HG03469 (cell line): Measurements from ENCODE around the gene DNAH14.
"Not testable (repeated sequence)": the region's sequence is repeated elsewhere in the genome, so short reads cannot be mapped to it uniquely, and the experiment has no call there.

Source experiments
- ATAC-seq: cut with Tn5 transposase; IDR thresholded peaks from one replicate; pipeline ENCODE4 v1.9.1; 2021; ENCODE audit warnings: mild to moderate bottlenecking, moderate library complexity, moderate number of reproducible peaks; ENCODE audit not compliant: unreplicated experiment

The DNAH14 gene

GRCh38 chr1:224920930-224921329, 8.5 kb upstream of the DNAH14 start:
- no peak for ATAC-seq

- no peak for ATAC-seq
Measured at GRCh38 chr1:224921354-224921753, 8.1 kb upstream of the DNAH14 start.

GRCh38 chr1:224922404-224923164, 6.9 kb upstream of the DNAH14 start:
- no peak for ATAC-seq

GRCh38 chr1:224923726-224924125, 5.7 kb upstream of the DNAH14 start:
- no peak for ATAC-seq

DNA sequence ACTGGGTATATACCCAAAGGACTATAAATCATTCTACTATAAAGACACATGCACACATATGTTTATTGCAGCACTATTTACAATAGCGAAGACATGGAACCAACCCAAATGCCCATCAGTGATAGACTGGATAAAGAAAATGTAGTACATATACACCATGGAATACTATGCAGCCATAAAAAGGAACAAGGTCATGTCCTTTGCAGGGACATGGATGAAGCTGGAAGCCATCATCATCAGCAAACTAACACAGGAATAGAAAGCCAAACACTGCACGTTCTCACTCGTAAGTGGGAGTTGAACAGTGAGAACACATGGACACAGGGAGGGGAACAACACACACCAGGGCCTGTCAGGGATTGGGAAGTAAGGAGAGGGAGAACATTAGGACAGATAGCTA, 1.8 kb upstream of the DNAH14 start:
- ATAC-seq: not testable (repeated sequence)

DNA sequence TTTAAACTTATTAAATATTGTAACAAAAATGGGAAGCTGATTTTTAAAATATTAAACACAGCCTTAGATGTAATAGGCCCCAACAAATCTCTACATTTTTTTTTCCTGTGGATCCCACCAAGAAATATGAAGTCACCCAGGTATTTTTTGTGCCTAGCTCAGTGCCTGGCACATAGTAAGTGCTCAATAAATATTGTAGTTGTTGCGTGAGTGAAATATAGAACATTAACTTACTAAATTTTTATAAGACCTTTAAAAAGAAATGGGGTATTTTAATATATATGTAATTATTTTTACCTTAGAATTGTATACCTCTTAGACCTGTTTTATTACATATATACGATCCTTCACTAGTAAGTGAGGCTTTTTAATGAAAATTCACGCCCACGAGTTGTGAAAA, 569 bp upstream of the DNAH14 start:
- ATAC-seq: no peak

- ATAC-seq: no peak
Measured at GRCh38 chr1:224931605-224932004, 2.1 kb downstream of the DNAH14 start.

GRCh38 chr1:224932607-224933249, 3.3 kb downstream of the DNAH14 start:
- ATAC-seq: no peak

GRCh38 chr1:224933584-224933983, 4.1 kb downstream of the DNAH14 start:
- ATAC-seq: no peak

- ATAC-seq: no peak
Measured at GRCh38 chr1:224938652-224939051, 9.2 kb downstream of the DNAH14 start.

GRCh38 chr1:224939844-224940425, 10.5 kb downstream of the DNAH14 start:
- no peak for ATAC-seq

- ATAC-seq: not testable (repeated sequence)
Measured at GRCh38 chr1:224940735-224941134, 11.3 kb downstream of the DNAH14 start.

DNA sequence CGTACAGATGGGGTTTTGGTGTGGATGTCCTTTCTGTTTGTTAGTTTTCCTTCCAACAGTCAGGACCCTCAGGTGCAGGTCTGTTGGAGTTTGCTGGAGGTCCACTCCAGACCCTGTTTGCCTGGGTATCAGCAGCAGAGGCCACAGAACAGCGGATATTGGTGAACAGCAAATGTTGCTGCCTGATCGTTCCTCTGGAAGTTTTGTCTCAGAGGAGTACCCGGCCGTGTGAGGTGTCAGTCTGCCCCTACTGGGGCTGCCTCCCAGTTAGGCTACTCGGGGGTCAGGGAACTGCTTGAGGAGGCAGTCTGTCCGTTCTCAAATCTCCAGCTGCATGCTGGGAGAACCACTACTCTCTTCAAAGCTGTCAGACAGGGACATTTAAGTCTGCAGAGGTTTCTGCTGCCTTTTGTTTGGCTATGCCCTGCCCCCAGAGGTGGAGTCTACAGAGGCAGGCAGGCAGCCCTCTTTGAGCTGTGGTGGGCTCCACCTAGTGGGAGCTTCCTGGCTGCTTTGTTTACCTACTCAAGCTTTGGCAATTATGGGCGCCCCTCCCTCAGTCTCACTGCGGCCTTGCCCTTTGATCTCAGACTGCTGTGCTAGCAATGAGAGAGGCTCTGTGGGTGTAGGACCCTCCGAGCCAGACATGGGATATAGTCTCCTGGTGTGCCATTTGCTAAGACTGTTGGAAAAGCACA, 16.3 kb downstream of the DNAH14 start:
- ATAC-seq: not testable (repeated sequence)

DNA sequence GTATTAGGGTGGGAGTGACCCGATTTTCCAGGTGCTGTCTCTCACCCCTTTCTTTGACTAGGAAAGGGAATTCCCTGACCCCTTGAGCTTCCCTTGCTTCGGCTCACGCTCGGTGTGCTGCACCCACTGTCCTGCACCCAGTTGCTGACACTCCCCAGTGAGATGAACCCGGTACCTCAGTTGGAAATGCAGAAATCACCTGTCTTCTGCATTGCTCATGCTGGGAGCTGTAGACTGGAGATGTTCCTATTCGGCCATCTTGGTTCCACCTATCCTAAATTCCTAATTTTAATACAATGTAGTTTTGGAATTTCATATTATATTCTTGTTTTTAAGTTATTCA, 16.8 kb downstream of the DNAH14 start:
- not testable (repeated sequence) for ATAC-seq

- ATAC-seq: no peak
Measured at GRCh38 chr1:224957696-224958095, 28.2 kb downstream of the DNAH14 start.

- no peak for ATAC-seq
Measured at GRCh38 chr1:224958490-224958889, 29.0 kb downstream of the DNAH14 start.

- ATAC-seq: no peak
Measured at GRCh38 chr1:224959115-224959514, 29.6 kb downstream of the DNAH14 start.

DNA sequence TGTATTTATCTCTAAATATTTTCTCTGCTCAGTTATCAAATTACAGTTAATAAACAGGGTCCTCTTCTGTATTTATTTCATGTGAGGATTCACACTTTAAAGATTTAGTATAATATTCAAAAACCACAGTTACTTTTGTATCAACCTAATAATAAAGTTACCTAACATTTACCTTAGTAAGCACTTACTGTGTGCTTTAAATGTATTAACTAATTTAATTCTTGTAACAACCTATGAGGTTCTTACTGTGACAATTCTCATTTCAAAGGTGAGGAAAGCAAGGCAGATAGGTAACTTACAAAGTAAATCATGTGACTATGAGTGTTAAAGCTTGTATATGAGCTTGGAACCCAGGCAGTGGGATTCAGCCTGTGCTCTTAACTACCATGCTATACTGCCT, 30.2 kb downstream of the DNAH14 start:
- ATAC-seq: no peak

DNA sequence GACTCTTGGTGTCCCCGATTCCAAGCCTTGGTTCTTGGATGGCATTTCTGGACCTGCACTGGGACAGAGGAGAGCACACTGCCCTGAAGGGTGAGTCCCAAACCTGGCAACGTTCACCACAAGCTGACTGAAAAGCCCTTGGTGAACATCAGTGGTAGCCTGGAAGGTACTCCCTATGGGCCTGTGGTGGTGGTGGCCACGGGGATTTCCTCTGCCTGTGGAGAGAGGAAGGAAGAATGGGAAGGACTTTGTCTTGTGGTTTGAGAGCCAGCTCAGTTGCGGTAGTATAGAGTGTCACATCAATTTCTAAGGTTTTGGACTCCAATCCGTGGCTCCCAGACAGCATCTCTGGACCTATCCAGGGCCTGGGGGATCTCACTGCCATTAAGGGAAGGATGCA, 50.7 kb downstream of the DNAH14 start:
- no peak for ATAC-seq

DNA sequence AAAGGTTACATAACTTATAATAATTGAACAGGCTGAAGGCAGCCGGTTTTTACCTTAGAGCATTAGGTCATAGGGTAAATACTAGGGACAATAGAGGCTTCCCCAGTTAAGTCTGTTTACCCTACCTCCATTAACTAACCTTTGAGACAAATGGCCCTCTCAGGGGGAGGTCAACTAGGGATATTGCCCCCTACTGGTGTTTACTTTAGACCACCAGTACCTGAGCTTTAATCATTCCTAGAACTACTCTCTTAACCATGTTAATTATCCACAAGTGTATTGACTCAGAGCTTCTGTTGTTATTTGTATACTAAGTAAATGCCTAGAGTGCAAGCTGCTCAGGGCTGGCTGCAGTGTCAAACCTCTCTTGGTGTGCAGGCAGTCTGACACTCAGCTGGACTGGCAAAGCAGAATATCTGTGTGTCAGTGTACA, 52.5 kb downstream of the DNAH14 start:
- not testable (repeated sequence) for ATAC-seq

GRCh38 chr1:224988042-224988441, 58.6 kb downstream of the DNAH14 start:
- no peak for ATAC-seq

DNA sequence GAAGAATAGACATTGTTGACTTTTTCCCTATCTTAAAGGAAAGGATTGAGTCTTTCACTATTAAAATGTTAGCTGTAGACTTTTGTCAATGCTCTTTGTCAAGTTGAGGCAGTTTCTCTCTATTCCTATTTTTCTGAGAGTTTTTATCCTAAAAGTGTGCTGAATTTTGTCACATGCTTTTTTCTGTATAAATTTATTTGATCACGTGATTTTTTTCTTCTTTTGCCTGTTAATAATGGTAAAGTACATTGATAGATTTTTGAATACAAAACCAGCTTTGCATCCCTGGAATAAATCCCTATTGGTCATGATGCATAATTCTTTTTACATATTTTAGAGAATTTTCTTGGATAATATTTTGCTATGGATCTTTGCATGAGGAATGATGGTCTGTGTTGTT, 60.1 kb downstream of the DNAH14 start:
- no peak for ATAC-seq
